ENCODE data around the gene SLC25A45. TPM values are rescaled to one million over a fixed set of nuclear protein-coding genes. Genes with fewer than 3 reads are reported as not detected.

Gene SLC25A45
- total and polyA plus RNA-seq, 8 donors, result 16.2 to 58.2 (median 34.7) TPM

DNA sequence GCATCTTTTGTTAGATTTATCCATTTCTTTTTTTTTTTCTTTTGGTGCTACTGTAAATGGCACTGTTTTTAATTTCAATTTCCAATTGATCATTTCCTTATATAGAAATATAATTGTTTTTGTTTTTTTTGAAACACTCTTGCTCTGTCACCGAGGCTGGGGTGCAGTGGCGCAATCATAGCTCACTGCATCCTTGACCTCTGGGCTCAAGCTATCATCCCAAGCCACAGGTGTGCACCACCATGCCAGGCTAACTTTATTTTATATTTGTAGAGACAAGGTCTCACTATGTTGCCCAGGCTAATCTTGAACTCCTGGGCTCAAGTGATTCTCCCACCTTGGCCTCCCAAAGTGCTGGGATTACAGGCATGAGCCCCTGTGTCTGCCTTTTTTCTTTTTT is 20.3 kb upstream of the SLC25A45 start:
- WGBS, 2 donors, result 65 to 67% methylated on average over 2 of the region's 2 CpGs
- no peak for FAIRE-seq
- H3K4me1 ChIP-seq, result no peaks in the 10 kb centered on the region

DNA sequence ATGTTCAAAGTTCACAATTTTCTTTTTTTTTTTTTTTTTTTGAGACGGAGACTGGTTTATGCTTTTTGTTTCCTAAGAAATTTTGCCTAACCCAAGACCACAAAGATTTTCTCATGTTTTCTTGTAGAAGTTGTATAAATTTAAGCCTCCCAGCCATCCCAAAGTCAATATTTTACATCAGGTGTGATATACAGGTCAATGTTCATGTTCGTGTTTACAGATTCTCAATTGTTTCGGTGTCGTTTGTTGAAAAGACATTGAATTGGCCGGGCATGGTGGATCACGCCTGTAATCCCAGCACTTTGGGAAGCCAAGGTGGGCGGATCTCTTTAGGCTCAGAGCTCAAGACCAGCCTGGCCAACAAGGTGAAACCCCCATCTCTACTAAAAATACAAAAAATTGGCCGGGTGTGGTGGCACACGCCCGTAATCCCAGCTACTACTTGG is 19.4 kb upstream of the SLC25A45 start:
- no peak for DNase-seq
- Histone ChIP-seq H3K4me1 (no peaks in the 10 kb centered on the region), H3K36me3 (peaks cover 4 to 58% (median 27%) of the 10 kb centered on the region in 3 donors), H3K4me3 (no peak overlapping the region), H3K9me3 (no peaks in the 10 kb centered on the region), H3K27ac (no peak overlapping the region), H3K27me3 (no peaks in the 10 kb centered on the region)
- no peak for ATAC-seq
- no peak for FAIRE-seq
- 76 to 82% methylated on average over 10 of the region's 10 CpGs for WGBS, 2 donors
- intact Hi-C loops (cut with DNase I), result no loop called here
- TF ChIP-seq, protein P1, sequence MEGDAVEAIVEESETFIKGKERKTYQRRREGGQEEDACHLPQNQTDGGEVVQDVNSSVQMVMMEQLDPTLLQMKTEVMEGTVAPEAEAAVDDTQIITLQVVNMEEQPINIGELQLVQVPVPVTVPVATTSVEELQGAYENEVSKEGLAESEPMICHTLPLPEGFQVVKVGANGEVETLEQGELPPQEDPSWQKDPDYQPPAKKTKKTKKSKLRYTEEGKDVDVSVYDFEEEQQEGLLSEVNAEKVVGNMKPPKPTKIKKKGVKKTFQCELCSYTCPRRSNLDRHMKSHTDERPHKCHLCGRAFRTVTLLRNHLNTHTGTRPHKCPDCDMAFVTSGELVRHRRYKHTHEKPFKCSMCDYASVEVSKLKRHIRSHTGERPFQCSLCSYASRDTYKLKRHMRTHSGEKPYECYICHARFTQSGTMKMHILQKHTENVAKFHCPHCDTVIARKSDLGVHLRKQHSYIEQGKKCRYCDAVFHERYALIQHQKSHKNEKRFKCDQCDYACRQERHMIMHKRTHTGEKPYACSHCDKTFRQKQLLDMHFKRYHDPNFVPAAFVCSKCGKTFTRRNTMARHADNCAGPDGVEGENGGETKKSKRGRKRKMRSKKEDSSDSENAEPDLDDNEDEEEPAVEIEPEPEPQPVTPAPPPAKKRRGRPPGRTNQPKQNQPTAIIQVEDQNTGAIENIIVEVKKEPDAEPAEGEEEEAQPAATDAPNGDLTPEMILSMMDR (IDR thresholded peaks at IDR 0.05), result no peak

More for the DNA sequence above, 20.3 kb upstream of the SLC25A45 start:
- TF ChIP-seq, protein P1 (IDR thresholded peaks at IDR 0.05), result no peak
- ATAC-seq (no peak), DNase-seq (no peak)
- Histone ChIP-seq H3K36me3 (peaks cover 5 to 57% (median 26%) of the 10 kb centered on the region in 3 donors), H3K4me3 (no peak overlapping the region), H3K27me3 (no peaks in the 10 kb centered on the region), H3K27ac (no peak overlapping the region), H3K9me3 (no peaks in the 10 kb centered on the region)
- intact Hi-C loops (cut with DNase I), result no loop called here

DNA sequence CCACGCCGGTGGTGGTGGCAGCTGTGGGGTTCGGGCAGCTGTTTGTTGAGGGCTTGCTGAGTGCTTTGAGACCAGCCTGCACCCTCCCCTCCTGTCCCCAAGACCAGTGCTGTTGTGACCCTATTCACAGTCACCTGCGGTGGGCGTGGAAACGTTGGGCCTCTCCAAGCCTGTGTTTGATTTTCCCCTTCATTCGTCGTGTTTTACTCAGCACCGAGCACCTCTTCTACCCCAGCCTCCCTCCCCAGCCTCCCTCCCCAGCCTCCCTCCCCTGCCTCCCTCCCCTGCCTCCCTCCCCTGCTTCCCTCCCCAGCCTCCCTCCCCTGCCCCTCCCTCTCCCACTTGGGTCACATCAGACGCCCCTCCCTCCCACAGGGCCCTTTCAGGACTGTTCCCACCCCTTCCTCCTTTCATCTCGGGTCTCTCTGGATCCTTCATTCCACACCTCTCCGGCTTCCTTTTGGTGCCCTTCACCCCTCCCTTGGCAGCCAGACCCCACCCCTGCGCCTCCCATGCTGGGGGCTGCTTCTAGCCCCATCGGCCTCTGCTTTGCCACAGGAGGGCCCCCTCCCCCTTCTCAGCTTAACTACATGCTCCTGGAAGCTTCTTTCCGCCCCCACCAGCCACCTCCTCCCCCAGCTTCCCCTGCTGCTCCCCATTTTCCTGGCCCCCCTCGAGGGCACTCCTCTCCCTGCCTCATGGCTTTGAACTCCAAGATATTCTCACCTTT is 18.8 kb upstream of the SLC25A45 start:
- Histone ChIP-seq H3K27ac (no peak overlapping the region), H3K27me3 (no peaks in the 10 kb centered on the region), H3K36me3 (peaks cover 0 to 56% (median 27%) of the 10 kb centered on the region in 3 donors), H3K9me3 (no peaks in the 10 kb centered on the region), H3K4me3 (no peak overlapping the region), H3K4me1 (no peaks in the 10 kb centered on the region)
- no peak for ATAC-seq
- no peak for DNase-seq
- intact Hi-C loops (cut with DNase I), result no loop called here
- TF ChIP-seq, protein P1 (IDR thresholded peaks at IDR 0.05), result no peak
- WGBS, 2 donors, result 84% methylated on average over 13 to 16 of the region's 16 CpGs
- no peak for FAIRE-seq

DNA sequence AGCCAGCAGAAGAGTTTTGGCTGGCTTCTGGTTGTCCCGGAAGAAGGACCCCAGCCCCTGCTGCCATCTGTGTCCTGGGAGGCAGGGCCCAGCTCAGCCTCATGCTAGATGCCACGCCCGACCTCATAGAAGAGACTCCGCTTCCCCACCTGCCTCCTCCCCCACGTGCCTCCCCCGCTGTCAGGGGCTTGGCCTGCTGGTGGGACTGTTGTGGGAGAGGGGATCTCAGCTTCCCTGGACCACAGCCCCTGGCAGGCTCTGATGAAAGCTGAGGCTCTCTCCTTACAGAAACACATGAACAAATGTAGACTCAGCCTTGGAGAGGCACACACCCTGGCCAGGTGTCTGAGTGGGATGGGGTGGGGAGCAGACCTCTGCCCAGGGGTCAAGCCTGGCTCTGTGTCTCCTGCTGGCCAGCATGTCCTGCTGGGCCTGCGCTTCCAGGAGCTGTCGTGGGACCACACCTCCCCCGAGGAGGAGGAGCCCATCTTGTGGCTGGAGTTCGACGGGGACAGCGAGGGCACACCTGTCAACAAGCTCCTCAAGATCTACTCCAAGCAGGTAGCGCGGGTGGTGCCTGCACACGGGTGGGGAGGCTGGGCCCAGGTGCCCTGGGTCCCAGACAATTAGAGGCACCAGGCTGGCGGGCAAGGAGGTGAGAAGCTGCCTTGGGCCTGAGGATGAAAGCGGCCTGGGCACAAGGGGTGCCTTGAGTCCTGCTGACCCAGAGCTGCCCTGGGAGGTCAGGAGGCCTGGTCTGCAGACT is 18.0 kb upstream of the SLC25A45 start:
- no peak for FAIRE-seq
- intact Hi-C loops (cut with DNase I), result no loop called here
- 87 to 90% methylated on average over 17 of the region's 17 CpGs for WGBS, 2 donors

More for the DNA sequence above, 18.0 kb upstream of the SLC25A45 start:
- TF ChIP-seq, protein P1 (IDR thresholded peaks at IDR 0.05), result no peak
- Histone ChIP-seq H3K36me3 (peaks cover 0 to 49% (median 30%) of the 10 kb centered on the region in 3 donors), H3K4me1 (no peaks in the 10 kb centered on the region), H3K4me3 (no peak overlapping the region), H3K9me3 (no peaks in the 10 kb centered on the region), H3K27me3 (no peaks in the 10 kb centered on the region), H3K27ac (no peak overlapping the region)
- DNase-seq (peak in 2 of 6 donors; percentile 34 to 62), ATAC-seq (no peak)
